SJCRH30 (cell line): Measurements from ENCODE around the gene TMEM82. TPM values are rescaled to one million over a fixed set of nuclear protein-coding genes. Genes with fewer than 3 reads are reported as not detected.

Experiments used
- DNase-seq, 2 experiments: peaks; one replicate each; pipeline ENCODE4 v3.0.0-alpha.2; 2015 to 2020
- H3K27ac ChIP-seq: fragments of 250-450 bp; sonication (Bioruptor Pico); 2 replicates; pipeline ENCODE4 v1.5.1; 2020; ENCODE audit warnings: mild to moderate bottlenecking, moderate library complexity
- H3K27me3 ChIP-seq: fragments of 250-450 bp; sonication (Bioruptor Pico); 2 replicates; pipeline ENCODE4 v1.5.1; 2020; ENCODE audit warnings: mild to moderate bottlenecking, moderate library complexity
- H3K36me3 ChIP-seq: fragments of 250-450 bp; sonication (Bioruptor Pico); 2 replicates; pipeline ENCODE4 v1.5.1; 2020; ENCODE audit warnings: mild to moderate bottlenecking, moderate library complexity
- H3K4me1 ChIP-seq: fragments of 250-450 bp; sonication (Bioruptor Pico); 2 replicates; pipeline ENCODE4 v1.5.1; 2020; ENCODE audit warnings: mild to moderate bottlenecking, moderate library complexity
- H3K4me3 ChIP-seq: fragments of 250-450 bp; sonication (Bioruptor Pico); 2 replicates; pipeline ENCODE4 v1.5.1; 2020; ENCODE audit warnings: mild to moderate bottlenecking, moderate library complexity
- H3K9me3 ChIP-seq: fragments of 250-450 bp; sonication (Bioruptor Pico); replicated peaks from 2 replicates; pipeline ENCODE4 v1.5.1; 2020; ENCODE audit warnings: mild to moderate bottlenecking, moderate library complexity
- total RNA-seq: library from RNA; depleted of rRNA; stranded (reverse); fragments of >200 nt; shearing (Covaris generic); gene quantifications from 2 replicates; pipeline ENCODE4 v1.2.3, GENCODE V29; 2014

TMEM82 gene
- total RNA-seq, 1 experiment from 2014 or later = not detected

DNA sequence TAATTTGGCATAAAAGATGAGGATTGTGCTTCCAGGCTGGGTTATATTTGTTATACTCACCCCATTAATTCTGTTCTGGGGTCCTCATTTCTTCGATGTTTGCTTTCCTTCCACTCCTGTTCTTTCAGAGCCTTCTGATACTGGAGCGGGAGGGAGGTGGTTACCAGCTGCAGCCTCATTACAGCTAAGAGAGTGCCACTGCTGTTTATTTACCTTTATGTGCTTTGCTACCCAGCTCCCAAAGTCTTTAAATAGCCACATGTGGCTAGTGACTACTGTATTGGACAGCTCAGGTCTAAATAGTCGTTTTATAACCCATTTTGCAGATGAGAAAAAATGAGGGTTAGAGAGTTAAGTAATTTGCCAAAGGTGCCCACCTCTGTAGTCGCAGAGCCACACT lies 33.1 kb upstream of the TMEM82 start:
- DNase-seq = no peak
- Histone ChIP-seq H3K4me3 (no peak overlapping the region), H3K36me3 (peaks cover 2% of the 10 kb centered on the region), H3K4me1 (peaks cover 3% of the 10 kb centered on the region), H3K9me3 (no peaks in the 10 kb centered on the region), H3K27me3 (no peaks in the 10 kb centered on the region), H3K27ac (no peak overlapping the region)

DNA sequence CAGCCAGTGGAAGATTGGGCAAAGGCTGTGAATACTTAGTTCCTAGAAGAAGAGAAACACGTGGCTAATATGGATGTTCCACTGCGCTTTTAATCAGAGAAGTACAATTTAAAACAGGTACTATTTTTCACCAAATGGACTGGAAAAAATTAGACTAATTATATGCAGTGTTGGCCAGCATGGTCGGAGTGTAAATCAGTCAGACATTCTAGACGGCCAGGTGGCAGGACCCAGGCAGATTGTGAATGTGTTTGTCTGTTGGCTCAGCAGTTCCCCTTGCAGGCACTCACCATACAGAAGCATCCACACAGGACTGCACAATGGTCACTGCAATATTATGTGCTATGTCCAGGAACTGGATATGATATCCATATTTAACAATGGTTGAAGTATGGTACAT lies 30.1 kb upstream of the TMEM82 start:
- Histone ChIP-seq H3K4me1 (peaks cover 9% of the 10 kb centered on the region), H3K36me3 (peaks cover 13% of the 10 kb centered on the region), H3K27ac (no peak overlapping the region), H3K27me3 (no peaks in the 10 kb centered on the region), H3K4me3 (no peak overlapping the region), H3K9me3 (no peaks in the 10 kb centered on the region)
- DNase-seq = no peak

DNA sequence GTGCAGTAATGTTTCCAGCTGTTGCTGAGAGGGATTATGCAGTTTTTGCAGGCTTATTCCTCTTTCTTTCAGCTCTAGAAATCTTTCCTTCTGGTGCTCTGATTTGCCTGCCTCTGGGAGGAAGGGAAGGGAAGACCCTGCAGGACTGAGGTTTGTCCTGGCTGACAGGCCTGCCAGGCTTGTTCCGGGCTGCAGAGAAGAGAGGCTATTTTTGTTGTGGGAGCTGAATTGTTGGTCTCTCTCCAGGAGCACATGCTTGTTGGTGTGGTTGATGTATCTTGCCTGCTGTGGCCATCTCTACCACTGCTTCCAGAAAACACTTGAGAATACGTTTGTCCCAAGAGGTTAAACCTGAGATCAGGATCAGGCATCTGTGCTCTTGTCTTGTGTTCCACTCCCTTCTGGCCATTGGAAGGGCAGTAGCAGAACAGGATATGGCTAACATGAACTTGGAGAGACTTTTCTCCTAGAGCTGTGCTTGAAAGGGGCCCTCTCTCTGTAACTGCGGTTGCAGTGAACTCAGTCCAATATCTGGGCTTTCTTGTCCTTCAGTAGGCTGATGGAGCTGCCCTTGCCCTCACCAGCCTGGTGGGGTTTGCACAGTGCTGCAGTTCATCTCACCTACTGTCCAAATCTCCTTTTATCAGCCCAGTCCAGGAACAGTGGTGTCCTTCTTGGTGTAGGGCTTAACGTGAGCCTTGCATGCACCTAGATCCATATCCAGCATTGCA lies 27.7 kb upstream of the TMEM82 start:
- Histone ChIP-seq H3K27me3 (no peaks in the 10 kb centered on the region), H3K4me1 (peaks cover 9% of the 10 kb centered on the region), H3K4me3 (no peak overlapping the region), H3K9me3 (no peaks in the 10 kb centered on the region), H3K27ac (no peak overlapping the region), H3K36me3 (peaks cover 29% of the 10 kb centered on the region)
- DNase-seq = peak; percentile 52 to 70

DNA sequence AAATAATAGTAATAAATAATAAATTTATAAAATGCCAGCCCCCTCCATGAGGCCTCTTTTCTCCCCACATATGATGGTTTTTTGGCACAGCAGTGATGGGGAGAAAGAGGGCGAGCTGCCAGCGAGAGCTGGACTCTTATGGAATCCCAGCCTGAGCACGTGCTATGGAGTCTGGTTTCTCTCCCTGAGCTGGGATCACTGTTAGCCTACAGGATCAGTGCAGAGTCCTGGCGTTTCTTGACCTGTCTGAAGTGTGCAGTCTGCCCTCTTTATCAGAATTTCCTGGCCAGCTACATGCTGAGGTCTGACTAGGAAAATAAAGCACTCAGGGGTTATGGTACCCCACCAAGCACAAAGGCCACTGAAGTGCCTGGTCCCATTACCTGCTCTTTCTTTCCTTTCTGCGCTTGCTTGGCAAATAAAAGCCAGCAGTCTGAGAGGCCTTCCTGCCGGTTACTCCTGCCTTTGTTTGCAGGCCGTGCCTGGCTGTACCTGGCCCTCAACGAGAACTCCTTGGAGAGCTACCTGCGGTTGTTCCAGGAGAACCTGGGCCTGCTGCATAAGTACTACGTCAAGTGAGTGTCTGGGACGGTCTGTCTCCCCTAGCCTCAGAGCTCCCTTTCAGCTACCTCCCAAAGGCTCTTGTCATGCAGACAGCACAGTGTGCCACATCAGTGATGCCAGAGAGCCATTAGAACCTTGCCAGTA lies 24.7 kb upstream of the TMEM82 start:
- Histone ChIP-seq H3K27ac (no peak overlapping the region), H3K36me3 (peaks cover 32% of the 10 kb centered on the region), H3K27me3 (no peaks in the 10 kb centered on the region), H3K4me1 (peaks cover 9% of the 10 kb centered on the region), H3K4me3 (no peak overlapping the region), H3K9me3 (no peaks in the 10 kb centered on the region)
- DNase-seq = no peak

DNA sequence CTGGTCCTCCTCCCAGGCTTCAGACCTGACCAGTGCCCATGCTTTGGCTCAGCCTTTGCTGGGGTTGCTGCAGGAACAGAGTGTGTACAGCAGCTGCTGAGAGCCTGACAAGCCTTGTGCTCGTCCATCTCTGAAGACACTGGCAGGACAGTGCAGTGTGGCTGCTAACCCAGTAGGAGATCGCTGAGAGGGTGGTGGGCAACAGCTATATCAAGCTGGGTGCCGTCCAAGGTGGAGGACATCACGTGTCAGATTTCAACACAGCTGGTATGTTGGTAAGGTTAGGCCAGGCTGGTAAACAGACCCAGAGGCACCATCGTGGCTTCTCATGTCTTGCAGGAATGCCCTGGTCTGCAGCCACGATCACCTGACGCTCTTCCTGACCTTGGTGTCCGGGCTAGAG lies 24.1 kb upstream of the TMEM82 start:
- Histone ChIP-seq H3K4me1 (peaks cover 15% of the 10 kb centered on the region), H3K36me3 (peaks cover 31% of the 10 kb centered on the region), H3K27me3 (no peaks in the 10 kb centered on the region), H3K9me3 (no peaks in the 10 kb centered on the region), H3K27ac (no peak overlapping the region), H3K4me3 (no peak overlapping the region)
- no peak for DNase-seq

DNA sequence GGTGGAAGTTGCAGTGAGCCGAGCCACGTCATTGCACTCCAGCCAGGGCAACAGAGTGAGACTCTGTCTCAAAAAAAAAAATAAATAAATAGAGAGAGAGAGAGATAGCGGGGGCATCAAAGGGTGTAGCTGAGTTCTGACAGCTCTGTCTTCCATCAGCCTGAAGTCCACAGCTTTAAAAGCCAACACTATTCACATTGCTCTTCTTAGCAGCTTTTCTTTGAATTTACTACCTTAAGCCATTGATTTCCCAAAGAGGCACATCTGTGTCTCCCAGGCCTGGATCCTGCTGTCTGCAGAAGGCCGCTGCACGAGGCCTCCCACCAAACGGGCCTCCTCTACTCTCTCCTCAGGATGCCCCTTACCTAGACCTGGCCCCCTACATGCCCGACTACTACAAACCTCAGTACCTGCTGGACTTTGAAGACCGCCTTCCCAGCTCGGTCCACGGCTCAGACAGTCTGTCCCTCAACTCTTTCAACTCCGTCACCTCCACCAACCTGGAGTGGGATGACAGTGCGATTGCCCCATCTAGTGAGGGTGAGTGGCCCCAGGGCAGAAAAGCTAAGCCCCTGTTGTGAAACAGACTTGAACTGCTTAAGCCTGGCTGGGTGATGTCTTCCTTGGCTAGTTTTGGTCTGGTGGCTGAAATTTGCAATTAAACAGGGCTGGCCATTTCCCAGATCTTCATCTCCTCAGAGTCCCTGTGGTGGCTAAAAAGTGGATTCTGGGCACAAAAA lies 22.7 kb upstream of the TMEM82 start:
- DNase-seq = no peak
- no peaks in the 10 kb centered on the region for H3K9me3 ChIP-seq
- H3K27me3 ChIP-seq = no peaks in the 10 kb centered on the region
- H3K4me1 ChIP-seq = peaks cover 22% of the 10 kb centered on the region
- no peak overlapping the region for H3K4me3 ChIP-seq
- peaks cover 30% of the 10 kb centered on the region for H3K36me3 ChIP-seq
- H3K27ac ChIP-seq = no peak overlapping the region

DNA sequence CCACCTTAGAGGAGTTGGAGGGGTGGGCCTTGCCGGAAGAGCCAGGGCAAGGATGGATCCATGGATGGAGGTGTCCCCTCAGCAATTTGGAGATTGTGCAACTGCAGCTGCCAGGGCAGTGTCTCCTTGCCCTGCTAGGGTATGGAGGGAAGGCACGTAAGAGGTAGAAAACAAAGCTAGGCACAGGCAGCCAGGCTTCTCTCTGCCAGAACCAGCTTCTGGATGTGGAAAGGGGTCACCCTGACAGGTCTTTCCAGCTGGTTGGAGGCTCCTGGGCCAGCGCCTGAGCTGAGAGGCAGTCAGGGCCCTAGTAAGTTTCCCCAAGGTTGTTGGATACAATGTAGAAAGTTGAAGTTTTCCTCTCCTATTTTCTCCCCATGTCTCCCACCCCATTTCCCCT lies 21.4 kb upstream of the TMEM82 start:
- peaks cover 26% of the 10 kb centered on the region for H3K4me1 ChIP-seq
- H3K27ac ChIP-seq = no peak overlapping the region
- no peak for DNase-seq
- peaks cover 39% of the 10 kb centered on the region for H3K36me3 ChIP-seq
- no peaks in the 10 kb centered on the region for H3K9me3 ChIP-seq
- H3K4me3 ChIP-seq = no peak overlapping the region
- H3K27me3 ChIP-seq = no peaks in the 10 kb centered on the region

DNA sequence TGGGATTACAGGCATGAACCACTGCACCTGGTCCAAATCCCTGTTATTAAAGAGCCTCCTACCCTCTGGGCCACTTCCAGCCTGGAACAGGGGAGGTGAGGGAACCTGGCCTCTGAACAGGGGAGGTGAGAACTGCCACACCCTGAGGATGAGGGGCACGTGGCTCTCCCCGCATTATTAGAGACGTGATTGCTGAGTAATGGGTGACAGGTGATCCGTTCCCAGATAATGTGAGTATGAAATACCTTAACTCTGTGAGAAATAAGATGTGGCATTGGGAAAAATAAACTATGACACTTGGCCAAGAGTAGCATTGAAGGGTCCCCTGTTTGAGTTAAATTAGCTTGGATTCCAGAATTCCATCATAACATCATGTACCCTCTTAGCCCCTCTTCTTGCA lies 19.9 kb upstream of the TMEM82 start:
- no peaks in the 10 kb centered on the region for H3K9me3 ChIP-seq
- no peaks in the 10 kb centered on the region for H3K27me3 ChIP-seq
- no peak overlapping the region for H3K27ac ChIP-seq
- no peak overlapping the region for H3K4me3 ChIP-seq
- peaks cover 41% of the 10 kb centered on the region for H3K36me3 ChIP-seq
- peaks cover 26% of the 10 kb centered on the region for H3K4me1 ChIP-seq
- no peak for DNase-seq

DNA sequence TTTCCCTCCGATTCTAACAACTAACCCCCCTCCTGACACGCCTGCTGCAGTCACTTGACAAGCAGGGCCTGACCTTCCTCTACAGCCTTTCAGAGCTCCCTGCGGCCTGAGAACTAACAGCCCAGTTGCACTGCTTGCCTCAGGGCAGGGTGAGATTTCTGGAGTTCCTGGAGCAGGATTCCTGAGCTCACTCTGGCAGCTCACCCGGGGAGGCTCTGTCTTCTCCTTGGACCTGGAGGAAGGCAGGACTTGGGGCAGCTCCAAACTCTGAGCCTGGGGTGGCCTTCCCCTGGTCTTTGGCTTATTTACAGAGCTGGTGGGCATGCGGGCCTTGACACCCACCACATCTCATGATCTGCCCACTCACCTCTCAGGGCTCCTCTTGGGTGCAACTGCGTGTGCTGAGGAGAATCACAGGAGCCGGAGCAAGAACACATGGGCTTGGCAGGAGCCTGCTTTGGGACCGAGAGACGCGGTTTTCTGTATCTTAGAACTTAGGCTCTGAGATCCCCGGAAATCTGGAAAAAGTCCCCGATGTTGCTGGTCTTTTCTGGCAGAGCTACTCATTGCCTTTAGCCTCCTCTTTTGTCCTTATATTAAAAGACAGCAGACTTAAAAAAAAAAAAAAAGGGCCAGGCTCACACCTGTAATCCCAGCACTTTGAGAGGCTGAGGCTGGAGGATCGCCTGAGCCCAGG lies 19.3 kb upstream of the TMEM82 start:
- Histone ChIP-seq H3K27me3 (no peaks in the 10 kb centered on the region), H3K27ac (peak overlapping the region; percentile 45), H3K4me1 (peaks cover 26% of the 10 kb centered on the region), H3K4me3 (no peak overlapping the region), H3K9me3 (no peaks in the 10 kb centered on the region), H3K36me3 (peaks cover 37% of the 10 kb centered on the region)
- DNase-seq = no peak

DNA sequence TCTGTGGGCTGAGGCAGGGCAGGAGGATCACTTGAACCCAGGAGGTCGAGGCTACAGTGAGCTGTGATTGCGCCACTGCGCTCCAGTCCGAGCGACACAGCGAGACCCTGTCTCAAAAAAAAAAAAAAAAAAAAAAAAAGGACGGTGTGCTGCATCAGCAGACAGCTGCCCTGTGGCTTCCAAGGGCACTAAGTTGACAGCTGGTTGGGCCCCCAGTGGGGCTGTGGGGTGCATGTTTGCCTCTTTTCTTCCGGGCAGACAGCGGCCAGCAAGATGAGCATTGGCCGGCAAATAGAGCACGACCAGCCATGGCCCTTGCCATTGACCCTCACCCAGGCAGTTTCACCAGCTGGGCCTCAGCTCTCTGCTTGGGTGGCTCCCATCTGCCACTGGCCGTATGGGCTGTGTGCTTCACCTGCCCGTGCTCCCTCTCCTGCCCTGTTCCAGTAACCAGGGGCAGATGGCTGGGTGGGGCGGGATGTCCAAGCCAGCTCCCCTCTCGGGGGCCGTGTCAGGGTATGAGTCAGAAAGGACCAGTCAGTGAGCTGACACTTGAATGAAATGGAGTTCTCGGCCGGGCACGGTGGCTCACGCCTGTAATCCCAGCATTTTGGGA lies 18.6 kb upstream of the TMEM82 start:
- peaks cover 26% of the 10 kb centered on the region for H3K4me1 ChIP-seq
- peak overlapping the region; percentile 45 for H3K27ac ChIP-seq
- H3K27me3 ChIP-seq = no peaks in the 10 kb centered on the region
- peak; percentile 81 to 83 for DNase-seq
- H3K36me3 ChIP-seq = peaks cover 32% of the 10 kb centered on the region
- no peak overlapping the region for H3K4me3 ChIP-seq
- H3K9me3 ChIP-seq = no peaks in the 10 kb centered on the region

DNA sequence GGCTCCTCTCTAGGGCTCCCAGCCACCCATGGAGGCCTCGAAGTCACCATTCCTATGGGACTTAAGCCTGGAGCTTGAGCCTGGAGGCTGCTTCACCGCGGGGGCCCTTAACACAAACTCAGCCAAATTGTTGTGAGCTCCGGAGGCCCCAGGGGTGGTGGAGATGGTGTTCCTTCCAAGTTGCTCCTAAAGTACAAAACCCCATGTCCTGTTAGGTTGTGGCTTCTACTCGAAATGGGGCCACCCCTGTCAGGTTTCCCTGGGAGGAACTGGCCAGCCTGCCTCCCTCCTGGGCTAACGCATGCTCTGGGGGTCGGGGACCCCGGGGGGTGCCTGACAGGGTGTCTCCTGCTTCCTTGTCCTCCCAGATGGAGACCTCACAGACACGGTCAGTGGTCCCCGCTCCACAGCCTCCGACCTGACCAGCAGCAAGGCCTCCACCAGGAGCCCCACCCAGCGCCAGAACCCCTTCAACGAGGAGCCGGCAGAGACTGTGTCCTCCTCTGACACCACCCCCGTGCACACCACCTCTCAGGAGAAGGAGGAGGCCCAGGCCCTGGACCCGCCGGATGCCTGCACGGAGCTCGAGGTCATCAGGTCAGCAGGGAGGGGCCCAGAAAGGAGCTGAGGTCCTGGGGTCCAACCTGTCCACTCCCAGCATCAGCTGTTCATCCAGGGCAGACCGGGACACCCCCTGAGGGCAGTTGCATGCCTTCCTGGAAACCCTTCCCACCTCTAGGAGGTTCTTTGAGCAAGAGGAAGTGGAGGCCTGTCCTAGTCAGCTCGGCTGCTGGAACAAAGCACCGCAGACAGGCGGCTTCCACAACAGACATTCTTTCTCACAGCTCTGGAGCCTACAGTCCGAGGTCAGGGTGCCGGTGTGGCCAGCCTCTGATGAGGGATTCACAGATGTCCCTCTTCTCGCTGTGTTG lies 17.1 kb upstream of the TMEM82 start:
- Histone ChIP-seq H3K4me3 (no peak overlapping the region), H3K9me3 (no peaks in the 10 kb centered on the region), H3K27ac (no peak overlapping the region), H3K4me1 (peaks cover 26% of the 10 kb centered on the region), H3K36me3 (peaks cover 26% of the 10 kb centered on the region), H3K27me3 (no peaks in the 10 kb centered on the region)
- DNase-seq = no peak

DNA sequence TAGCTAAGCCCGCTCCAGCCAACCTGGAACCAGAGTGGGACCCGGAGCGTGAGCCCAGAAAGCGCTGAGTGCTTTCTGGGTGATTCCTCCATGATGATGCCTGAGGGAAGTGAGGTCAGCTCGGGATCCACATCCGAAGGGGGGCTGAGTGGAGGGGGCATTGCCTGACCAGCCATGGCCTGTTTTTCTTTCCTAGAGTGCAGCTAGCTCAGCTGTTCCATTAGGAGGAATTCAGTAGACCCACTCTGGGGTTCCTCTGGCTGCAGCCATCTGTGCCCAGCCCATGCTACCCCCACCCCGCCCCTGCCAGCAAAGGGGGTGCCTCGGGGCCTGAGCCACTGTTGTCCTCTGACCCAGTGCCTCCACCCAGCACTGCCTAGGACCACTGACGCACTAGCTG lies 15.8 kb upstream of the TMEM82 start:
- DNase-seq = no peak
- Histone ChIP-seq H3K4me3 (no peak overlapping the region), H3K36me3 (peaks cover 35% of the 10 kb centered on the region), H3K4me1 (peaks cover 26% of the 10 kb centered on the region), H3K9me3 (no peaks in the 10 kb centered on the region), H3K27ac (no peak overlapping the region), H3K27me3 (no peaks in the 10 kb centered on the region)

DNA sequence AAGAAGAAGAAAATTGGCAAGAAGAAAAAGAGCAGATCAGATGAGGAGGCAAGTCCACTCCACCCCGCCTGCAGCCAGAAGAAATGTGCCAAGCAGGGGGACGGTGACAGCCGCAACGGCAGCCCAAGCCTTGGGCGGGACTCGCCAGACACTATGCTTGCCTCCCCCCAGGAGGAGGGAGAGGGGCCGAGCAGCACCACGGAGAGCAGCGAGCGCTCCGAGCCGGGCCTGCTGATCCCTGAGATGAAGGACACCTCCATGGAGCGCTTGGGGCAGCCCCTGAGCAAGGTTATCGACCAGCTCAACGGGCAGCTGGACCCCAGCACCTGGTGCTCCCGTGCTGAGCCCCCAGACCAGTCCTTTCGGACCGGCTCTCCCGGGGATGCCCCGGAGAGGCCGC lies 15.3 kb upstream of the TMEM82 start:
- no peak for DNase-seq
- Histone ChIP-seq H3K9me3 (no peaks in the 10 kb centered on the region), H3K4me3 (no peak overlapping the region), H3K27ac (no peak overlapping the region), H3K36me3 (peaks cover 37% of the 10 kb centered on the region), H3K4me1 (peaks cover 26% of the 10 kb centered on the region), H3K27me3 (no peaks in the 10 kb centered on the region)

DNA sequence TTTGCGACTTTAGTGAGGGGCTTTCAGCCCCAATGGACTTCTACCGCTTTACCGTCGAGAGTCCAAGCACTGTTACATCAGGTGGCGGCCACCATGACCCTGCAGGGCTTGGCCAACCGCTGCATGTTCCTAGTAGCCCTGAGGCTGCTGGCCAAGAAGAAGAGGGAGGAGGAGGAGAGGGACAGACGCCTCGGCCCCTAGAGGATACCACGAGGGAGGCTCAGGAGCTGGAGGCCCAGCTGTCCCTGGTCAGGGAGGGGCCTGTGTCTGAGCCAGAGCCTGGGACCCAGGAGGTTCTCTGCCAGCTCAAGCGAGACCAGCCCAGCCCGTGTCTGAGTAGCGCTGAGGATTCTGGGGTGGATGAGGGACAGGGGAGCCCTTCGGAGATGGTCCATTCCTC lies 14.9 kb upstream of the TMEM82 start:
- Histone ChIP-seq H3K4me1 (peaks cover 26% of the 10 kb centered on the region), H3K27ac (no peak overlapping the region), H3K4me3 (no peak overlapping the region), H3K36me3 (peaks cover 37% of the 10 kb centered on the region), H3K27me3 (no peaks in the 10 kb centered on the region), H3K9me3 (no peaks in the 10 kb centered on the region)
- no peak for DNase-seq
